HEK293 (cell line): Measurements from ENCODE around the gene DZIP1L.

Experiments used
- KLF17 ChIP-seq: fragments of 450-650 bp; formaldehyde crosslinking; IDR thresholded peaks from 2 replicates; pipeline ENCODE4 v1.5.1; 2016; ENCODE audit warnings: missing biosample characterization, missing genetic modification characterization
- PBX3 ChIP-seq: sonication (generic); formaldehyde crosslinking; IDR thresholded peaks from 2 replicates; pipeline ENCODE4 v1.8.1; 2022; ENCODE audit warnings: mild to moderate bottlenecking, moderate library complexity, missing genetic modification reagents
- ZNF140 ChIP-seq: fragments of 450-650 bp; formaldehyde crosslinking; IDR thresholded peaks from 2 replicates; pipeline ENCODE4 v1.5.1; 2016; ENCODE audit warnings: missing biosample characterization, missing genetic modification characterization
- ZNF558 ChIP-seq: fragments of 450-650 bp; formaldehyde crosslinking; IDR thresholded peaks from 2 replicates; pipeline ENCODE4 v1.5.1; 2016; ENCODE audit warnings: missing biosample characterization, missing genetic modification characterization
- ZNF629 ChIP-seq: fragments of 450-650 bp; formaldehyde crosslinking; IDR thresholded peaks from 2 replicates; pipeline ENCODE4 v1.5.1; 2017; ENCODE audit warnings: missing biosample characterization, missing genetic modification characterization
- ZNF701 ChIP-seq: fragments of 450-650 bp; formaldehyde crosslinking; IDR thresholded peaks from 2 replicates; pipeline ENCODE4 v1.5.1; 2016; ENCODE audit warnings: missing biosample characterization, missing genetic modification characterization
- TF ChIP-seq, protein P1 (sequence below): fragments of 450-650 bp; formaldehyde crosslinking; IDR thresholded peaks from 2 replicates; pipeline ENCODE4 v1.5.1; 2016; ENCODE audit warnings: missing biosample characterization, missing genetic modification characterization
- TF ChIP-seq, protein P2 (sequence below): fragments of 450-650 bp; formaldehyde crosslinking; IDR thresholded peaks from 2 replicates; pipeline ENCODE4 v1.5.1; 2016; ENCODE audit warnings: missing biosample characterization, missing genetic modification characterization
- TF ChIP-seq, protein P3 (sequence below): fragments of 450-650 bp; IDR thresholded peaks from 2 replicates; pipeline ENCODE4 v1.5.1; 2018; ENCODE audit warnings: missing biosample characterization, missing genetic modification characterization
- TF ChIP-seq, protein P4 (sequence below): fragments of 450-650 bp; formaldehyde crosslinking; IDR thresholded peaks from 2 replicates; pipeline ENCODE4 v1.5.1; 2017; ENCODE audit warnings: missing biosample characterization, missing genetic modification characterization

DNA sequence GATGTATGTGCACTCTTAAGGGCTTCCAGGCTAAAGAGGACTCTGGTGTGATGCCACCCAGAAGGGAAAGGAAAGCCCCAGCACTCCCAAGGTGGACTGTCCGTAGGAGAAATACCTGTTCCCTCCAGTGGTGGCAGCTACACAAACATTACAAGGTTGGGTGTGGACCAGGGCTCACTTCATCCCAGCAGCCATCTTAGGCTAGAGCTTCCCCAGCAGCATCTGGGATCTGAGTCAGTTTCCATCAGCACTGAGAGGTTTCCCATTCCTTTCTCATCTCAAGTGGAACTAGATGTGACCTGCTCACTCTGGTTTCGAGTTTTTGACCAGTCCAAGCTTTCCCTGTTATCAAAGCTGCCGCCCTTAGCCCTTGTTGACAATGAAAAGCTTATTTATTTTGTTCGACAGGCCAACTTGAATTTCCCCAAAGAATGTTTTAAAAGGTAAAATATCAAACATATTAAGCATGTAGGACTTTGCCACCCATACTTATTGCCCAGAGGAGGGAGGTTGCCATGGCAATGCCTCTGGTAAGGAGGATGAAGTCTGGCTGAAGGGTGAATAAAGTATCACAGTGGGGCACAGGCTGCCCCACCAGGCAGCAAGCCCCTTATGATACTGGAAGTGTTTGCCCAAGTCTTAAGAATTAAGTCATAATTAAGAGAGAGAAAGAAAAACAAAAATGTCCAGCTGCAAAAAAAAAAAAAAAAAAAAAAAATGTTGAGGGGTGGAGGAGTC lies 76.5 kb downstream of the DZIP1L start:
- no peak for TF ChIP-seq KLF17 (tag by site-specific recombination)
- no peak for TF ChIP-seq ZNF701 (tag by site-specific recombination)
- no peak for TF ChIP-seq ZNF140 (tag by site-specific recombination)
- TF ChIP-seq, protein P1, sequence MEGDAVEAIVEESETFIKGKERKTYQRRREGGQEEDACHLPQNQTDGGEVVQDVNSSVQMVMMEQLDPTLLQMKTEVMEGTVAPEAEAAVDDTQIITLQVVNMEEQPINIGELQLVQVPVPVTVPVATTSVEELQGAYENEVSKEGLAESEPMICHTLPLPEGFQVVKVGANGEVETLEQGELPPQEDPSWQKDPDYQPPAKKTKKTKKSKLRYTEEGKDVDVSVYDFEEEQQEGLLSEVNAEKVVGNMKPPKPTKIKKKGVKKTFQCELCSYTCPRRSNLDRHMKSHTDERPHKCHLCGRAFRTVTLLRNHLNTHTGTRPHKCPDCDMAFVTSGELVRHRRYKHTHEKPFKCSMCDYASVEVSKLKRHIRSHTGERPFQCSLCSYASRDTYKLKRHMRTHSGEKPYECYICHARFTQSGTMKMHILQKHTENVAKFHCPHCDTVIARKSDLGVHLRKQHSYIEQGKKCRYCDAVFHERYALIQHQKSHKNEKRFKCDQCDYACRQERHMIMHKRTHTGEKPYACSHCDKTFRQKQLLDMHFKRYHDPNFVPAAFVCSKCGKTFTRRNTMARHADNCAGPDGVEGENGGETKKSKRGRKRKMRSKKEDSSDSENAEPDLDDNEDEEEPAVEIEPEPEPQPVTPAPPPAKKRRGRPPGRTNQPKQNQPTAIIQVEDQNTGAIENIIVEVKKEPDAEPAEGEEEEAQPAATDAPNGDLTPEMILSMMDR (tag by site-specific recombination): no peak
- TF ChIP-seq ZNF558 (tag by site-specific recombination): no peak
- TF ChIP-seq, protein P2, sequence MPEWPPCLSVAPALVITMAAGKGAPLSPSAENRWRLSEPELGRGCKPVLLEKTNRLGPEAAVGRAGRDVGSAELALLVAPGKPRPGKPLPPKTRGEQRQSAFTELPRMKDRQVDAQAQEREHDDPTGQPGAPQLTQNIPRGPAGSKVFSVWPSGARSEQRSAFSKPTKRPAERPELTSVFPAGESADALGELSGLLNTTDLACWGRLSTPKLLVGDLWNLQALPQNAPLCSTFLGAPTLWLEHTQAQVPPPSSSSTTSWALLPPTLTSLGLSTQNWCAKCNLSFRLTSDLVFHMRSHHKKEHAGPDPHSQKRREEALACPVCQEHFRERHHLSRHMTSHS: no peak
- TF ChIP-seq ZNF629: no peak
- TF ChIP-seq, protein P3, sequence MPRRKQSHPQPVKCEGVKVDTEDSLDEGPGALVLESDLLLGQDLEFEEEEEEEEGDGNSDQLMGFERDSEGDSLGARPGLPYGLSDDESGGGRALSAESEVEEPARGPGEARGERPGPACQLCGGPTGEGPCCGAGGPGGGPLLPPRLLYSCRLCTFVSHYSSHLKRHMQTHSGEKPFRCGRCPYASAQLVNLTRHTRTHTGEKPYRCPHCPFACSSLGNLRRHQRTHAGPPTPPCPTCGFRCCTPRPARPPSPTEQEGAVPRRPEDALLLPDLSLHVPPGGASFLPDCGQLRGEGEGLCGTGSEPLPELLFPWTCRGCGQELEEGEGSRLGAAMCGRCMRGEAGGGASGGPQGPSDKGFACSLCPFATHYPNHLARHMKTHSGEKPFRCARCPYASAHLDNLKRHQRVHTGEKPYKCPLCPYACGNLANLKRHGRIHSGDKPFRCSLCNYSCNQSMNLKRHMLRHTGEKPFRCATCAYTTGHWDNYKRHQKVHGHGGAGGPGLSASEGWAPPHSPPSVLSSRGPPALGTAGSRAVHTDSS (tag by site-specific recombination): no peak
- TF ChIP-seq, protein P4, sequence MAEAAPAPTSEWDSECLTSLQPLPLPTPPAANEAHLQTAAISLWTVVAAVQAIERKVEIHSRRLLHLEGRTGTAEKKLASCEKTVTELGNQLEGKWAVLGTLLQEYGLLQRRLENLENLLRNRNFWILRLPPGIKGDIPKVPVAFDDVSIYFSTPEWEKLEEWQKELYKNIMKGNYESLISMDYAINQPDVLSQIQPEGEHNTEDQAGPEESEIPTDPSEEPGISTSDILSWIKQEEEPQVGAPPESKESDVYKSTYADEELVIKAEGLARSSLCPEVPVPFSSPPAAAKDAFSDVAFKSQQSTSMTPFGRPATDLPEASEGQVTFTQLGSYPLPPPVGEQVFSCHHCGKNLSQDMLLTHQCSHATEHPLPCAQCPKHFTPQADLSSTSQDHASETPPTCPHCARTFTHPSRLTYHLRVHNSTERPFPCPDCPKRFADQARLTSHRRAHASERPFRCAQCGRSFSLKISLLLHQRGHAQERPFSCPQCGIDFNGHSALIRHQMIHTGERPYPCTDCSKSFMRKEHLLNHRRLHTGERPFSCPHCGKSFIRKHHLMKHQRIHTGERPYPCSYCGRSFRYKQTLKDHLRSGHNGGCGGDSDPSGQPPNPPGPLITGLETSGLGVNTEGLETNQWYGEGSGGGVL (tag by site-specific recombination): no peak
- TF ChIP-seq PBX3 (CRISPR knock-in tag): no peak
